ENCODE data around the gene TREML2.
"Not testable (repeated sequence)": the region's sequence is repeated elsewhere in the genome, so short reads cannot be mapped to it uniquely, and the experiment has no call there.

Gene TREML2

DNA sequence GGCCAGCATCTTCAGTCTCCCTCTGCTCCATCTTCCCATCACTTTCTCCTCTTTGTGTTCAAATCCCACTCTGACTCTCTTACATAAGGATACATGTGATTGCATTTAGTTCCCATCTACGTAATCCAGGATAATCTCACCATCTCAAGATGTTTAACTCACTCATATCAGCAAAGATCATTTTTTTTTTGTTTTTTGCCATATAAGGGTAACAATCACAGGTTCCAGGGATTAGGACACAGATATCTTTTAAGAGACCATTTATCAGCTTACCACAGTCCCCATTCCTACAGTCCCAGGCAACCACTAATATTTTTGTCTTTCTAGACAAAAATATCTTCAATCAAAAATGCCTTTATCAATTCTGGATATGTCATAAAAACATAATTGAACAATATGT is 3.2 kb upstream of the TREML2 start:
- DNase-seq, result no peak

DNA sequence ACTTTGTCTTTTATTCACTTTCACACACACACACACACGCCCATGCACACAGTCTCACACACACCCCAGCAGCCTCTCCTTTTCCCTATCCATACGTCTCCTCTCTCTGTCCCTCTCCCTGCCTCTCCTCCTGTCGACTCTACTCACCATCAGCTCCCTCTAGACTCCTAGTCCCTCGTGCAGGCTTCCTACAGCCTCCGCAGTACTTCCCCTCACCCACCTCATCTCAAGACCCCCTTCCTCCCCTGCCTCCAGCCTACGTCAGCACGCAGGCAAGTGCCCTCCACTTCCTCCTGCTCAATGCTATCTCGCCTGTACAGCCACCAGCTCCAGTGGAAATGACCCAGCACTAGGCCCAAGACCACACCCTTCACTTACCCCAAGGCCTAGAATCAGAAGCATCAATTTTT is 820 bp upstream of the TREML2 start:
- no peak for DNase-seq

DNA sequence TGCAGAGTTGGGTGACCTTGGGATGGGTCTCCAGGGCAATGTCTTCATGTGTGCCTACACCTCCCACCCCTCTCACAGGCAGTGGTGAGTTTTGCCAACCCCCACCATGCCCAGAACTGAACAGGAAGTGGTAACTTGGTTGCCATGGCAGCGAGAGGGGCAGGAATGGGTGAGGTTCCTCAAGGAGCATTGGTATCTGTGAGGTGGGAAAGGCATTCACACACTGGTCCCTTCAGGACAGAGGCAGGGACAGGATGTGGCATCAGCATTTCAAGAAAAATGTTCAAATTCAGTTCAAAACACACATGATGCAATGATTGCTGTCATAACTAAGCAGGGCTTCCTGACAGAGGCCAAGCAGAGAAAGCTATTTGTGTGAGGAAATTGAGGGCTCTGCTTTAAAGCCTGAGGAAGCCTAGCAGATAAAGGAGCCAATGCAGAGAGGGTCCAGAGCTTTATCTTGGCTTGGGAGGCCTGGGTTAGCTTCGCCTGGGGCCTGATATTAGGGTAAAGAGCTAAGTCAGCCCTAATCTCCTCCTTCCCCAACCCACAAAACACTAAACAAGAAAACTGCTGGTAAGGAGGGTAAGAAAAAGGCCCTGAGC is 551 bp downstream of the TREML2 start:
- DNase-seq, result no peak

DNA sequence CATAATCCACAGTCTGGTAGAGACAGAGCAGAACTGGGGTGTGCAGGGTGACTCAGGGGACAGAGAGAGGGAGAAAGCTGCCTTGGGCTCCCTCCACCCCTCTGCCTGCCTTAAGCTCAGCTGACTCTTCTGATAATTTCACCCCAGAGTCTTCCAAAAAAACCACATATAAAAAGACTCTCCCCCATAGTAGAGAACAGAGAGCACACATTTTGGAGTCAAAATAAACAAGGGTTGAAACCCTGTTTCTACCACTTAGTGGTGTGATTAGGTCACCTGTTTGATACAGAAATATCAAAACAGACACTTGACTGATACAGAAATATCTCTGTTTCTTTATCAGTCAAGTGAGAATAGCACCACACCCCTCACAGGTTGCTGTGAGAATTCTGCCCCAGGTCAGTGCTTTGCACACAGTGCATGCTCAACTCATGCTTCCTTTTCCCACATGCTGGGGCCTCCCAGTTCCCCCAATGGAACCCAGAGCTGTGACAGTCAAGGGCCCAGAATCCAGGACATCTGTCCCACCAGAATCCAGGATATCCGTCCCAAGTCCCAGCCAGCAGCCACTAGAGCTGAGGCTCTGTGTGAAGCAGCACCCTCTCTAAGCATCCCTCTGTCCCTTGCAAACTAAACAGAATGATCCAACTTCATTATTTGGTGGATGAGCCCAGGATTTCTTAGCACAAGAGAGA is 1.2 kb downstream of the TREML2 start:
- no peak for DNase-seq

DNA sequence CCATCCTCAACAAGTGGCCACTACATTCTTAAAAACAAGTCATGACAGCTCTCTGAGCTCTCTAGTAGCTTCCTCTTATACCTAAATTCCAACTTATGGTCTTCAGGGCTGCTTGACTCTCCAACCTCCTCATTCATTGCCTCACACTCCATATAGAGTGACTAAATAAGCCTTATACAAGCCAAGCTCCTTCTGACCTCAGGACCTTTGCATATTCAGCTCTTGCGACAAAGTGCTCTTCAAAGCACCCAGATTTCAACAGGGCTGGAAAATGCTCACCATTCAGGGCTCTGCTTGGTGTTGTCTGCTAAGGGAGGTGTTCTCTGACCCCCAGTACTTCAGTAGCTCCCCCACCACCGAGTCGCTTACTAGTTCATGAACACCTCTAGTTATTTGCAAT is 3.7 kb downstream of the TREML2 start:
- DNase-seq, result no peak

DNA sequence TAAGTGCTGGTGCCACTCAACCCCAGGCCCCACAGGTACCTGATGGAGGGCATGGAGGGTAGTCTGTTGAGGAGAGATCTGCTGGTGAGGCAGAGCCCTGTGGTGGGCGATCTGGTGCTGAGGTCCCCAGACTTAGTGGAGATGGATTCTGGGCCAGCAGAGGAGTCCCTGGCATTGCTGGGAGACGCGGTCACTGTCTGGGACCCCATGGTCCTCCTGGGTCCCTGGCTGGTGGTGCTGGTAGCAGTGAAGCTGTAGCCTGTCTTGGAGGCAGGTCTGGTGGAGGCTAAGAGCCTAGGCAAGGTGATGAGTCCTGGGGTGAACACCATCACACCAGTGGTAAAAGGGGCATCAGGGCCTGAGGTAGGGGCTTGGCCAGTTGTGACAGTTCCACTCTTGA is 6.6 kb downstream of the TREML2 start:
- DNase-seq, result no peak

DNA sequence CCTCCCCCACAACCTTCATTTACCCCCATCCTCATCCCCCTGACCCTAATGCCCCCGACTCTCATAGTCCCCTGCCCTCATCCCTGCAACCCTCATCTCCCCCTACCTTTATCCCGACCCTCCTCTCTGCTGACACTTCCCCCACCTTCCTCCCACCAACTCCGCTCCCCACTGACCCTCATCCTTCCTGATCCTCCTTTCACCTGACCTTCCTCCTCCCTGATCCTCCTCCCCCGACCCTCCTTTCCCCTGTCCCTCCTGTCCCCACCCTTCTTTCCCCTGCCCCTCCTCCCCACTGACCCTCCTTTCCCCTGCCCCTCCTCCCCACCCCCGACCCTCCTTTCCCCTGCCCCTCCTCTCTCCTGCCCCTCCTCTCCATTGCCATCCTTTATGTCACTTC is 7.1 kb downstream of the TREML2 start:
- no peak for DNase-seq

DNA sequence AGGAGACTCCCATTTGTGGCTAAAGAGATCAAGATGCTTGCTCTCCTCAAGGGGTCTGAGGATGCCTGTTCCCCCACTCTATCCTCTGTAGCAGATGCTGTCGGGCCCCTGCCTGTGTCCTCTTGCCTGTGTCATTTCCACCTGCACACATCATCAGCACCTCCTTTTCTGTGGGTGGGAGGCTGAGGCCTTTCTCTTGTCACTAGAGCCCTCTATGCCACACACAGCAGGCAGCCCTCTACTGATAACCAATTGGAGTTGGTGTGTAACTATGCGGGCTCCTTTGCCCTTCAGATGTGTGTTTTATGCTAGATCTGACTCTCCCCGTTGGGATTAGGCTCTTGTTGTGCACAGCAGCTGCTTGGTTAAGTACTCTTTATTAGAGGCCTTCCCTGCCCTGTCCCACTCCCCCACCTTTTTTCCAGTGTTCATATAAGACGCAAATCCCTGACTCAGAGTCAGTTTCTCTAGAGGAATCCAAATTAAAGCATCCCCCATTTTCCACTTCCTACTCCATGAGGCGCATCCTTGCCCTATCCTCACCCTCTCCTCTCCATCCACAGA is 7.7 kb downstream of the TREML2 start:
- no peak for DNase-seq

DNA sequence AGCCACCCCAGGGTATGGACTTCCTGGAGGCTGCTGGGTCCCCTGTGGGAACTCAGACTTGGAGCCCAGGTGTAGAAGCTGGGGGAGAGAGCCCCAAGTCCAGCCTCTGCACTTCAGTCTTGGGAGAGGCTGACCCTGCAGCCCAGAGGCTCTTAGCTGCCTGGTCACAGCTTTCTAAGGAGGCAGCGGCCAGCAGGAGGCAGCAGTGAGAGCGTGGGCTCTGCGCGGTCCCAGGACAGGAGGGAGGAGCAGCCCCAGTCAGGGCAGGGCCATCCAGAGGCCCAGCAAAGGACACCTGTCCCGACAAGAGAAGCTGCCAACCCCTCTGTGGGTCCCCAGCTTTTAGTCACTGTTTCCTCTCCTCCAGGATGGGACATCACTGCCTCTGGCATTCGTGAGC is 9.4 kb downstream of the TREML2 start:
- no peak for DNase-seq

DNA sequence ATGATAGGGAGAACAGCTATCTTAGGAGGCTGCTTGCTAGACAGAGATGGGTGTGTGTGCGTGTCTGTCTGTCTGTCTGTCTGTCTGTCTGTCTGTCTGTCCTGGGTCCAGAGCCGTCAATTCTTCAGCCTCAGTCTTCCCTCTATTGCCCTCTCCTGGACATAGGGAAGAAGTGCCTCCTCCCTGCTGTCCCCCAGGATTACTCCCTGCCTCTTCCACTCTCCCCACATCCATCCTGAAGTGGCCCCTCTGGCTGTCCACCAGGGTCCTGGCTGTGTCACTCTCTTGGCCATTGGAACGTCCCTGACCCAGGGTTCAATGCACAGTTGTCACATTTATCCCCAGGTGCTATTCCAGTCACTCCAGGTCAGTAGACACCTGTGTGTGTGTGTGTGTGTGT is 10.2 kb downstream of the TREML2 start:
- DNase-seq, result no peak

DNA sequence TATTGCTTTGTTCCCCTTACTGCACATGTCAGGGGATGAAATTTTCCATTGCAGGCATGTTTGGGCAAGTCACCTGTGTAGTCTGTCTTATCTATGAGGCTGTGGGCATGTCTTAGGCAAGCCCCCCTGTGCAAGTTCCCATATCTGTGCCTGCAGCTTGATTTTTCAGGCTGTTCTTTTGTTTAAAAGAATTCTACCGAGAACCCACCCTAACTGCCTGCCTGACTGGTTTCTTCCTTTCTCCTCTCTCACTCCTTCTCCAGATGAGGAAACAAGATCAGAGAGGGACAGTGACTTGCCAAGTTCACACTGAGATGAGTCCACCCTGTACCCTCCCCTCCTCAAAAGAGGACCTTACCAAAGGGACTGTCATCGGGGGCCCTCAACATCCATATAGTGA is 11.0 kb downstream of the TREML2 start:
- no peak for DNase-seq

DNA sequence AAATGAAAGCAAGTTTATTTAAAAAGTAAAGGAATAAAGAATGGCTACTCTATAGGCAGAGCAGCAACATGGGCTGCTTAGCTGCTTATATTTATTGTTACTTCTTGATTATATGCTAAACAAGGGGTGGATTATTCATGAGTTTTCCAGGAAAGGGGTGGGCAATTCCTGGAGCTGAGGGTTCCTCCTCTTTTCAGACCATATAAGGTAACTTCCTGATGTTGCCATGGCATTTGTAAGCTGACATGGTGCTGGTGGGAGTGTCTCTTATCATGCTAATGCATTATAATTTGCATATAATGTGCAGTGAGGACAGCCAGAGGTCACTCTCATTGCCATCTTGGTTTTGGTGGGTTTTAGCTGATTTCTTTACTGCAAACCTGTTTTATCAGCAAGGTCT is 11.9 kb downstream of the TREML2 start:
- DNase-seq, result not testable (repeated sequence)

DNA sequence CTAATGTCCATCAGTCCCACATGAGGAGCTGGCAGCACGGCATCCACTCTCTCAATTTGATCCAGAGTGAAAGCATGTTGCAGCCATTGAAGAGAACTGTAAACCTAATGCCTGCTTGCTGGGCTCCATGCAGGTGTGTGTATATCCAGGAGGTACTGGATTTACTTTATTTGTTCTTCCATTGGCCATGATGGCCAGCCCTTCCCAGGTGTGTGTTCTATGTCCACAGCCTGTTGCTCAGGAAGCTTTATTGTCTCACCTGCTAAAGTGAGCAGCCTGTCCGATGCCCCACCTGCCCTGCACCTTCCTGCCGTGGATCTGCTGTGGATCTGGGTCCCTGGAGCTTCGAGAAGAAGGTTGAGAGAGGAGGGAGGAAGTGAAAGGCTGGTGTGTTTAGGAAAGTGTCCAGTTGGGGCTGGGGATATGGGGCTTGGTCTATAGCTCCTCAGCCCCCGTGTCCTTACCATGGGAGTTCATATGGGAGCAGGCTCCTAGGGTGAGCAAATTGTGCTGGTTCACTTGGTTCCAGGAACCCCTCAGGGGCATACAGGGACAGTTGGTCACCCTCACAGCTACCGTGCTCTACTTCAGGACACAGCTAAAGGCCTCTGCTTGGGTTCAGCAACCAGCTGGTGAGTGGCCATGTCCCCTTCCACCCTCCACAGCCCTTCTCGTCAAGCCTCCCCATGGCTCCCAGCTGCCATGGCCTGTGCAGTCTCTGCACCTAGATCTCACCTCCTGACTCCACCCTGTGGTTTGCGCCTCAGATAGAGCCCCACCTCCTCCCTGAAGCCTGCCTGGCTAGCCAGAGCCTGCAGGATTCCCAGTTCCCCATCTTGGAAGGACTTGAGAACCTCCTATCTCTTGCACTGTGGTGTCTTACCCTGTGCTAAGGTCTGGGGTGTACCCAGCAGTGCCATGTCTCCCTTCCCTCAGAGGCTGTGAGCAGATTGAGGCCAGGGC is 12.7 kb downstream of the TREML2 start:
- DNase-seq, result no peak

DNA sequence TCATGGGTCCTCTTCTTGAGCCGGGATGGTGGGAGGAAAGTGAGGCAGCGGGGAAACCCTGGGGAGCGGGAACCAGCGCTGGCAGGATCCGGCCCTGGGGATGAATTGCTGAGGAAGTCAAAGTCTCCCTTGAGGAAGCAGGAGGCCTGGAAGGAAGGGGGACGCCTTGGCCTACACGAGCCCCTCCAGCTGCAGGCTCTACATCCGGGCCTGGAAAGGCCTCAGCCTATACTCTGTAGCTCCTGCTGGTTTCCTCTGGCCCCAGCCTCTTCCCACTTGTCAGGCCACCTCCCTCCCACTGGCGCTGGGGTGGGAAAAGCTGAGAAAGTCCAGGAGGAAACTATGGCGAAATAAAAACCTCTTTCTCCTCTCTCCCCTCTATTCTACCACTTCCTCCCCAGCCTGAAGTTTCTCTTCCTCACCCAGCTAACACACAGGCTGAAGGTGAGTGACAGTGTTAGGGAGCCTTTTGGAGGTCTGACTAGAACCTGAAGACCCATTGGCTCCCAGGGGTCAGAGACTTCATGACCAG is 14.9 kb downstream of the TREML2 start:
- no peak for DNase-seq

DNA sequence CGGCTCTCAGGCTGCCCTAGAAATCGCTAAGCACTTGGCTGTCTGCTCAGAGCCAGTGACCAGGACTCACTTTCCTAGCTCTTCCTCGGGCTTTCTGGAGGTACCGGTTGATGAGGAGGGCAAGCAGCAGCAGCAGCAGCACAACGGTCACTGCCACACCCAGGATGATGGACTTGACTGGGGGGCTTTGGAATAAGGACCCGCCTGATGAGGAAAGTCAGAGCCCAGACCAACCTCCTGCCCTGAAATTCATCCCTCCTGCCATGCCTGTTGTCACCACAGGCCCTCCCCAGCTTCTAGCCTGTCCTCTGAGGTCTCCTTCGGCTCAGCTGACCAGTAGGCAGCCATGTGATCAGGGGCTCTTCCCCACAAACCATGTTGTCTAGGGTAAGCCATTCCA is 16.2 kb downstream of the TREML2 start:
- DNase-seq, result no peak

DNA sequence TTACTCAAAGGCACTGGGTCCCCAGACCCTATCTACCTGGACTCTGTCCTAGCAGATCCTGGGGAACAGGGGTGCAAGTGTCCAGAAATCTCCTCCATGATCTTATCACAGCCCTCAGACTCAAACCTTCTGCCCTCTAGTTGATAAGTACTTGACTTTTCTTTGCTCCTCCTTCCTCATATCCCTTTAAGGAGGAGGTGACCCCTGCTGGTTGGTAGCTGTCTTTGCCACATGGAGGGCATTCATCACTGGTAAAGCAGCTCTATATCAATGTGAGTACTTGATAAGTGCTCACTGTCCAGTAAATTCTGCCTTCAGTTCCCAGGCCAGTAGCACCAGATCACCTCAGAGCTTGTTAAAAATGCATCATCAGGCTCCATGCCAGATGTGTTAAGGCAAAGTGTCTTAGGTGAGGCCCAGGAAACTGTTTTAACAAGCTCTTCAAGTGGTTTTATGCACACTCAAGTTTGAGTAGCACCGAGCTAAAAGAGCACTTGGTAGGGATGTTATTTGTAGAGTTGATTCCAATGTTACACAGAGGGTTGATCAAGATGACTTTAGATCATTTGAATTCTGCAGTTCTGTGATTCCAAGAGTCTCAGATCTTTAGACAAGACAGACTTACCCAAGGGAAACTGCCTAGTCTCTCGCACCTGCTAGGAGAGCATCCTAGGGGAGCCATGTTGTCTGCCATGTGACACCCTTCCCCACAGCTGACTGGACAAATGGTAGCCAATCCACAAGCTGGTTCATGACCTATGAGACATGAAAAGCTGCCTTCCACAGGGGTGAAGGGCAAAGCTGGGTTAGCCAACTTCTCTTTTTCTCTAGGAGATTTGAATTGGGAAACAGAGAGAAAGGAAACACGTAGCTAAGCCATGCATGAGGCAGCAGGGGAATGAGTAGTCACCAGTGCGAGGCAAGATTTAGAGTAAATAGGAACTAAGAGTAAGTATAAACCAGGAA is 18.6 kb downstream of the TREML2 start:
- DNase-seq, result no peak

DNA sequence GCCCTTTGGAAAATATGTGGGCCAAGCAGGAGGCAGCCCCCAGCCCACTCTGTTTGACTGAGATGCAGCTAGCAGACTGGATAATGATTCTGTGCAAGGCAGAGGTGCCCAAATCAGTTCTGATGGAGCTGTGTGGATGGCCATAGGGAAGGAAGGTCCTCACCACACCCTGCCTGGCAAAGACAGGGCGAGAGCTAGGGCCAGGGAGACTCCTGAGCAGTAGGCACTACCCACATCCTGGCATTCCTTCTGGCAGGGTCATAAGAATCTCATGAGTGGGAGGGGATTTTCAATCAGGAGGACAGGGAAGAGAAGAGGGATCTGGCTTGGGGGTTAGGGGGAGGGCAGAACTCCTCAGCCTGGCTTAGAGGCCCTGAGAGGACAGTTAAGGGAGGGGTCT is 19.4 kb downstream of the TREML2 start:
- DNase-seq, result no peak

DNA sequence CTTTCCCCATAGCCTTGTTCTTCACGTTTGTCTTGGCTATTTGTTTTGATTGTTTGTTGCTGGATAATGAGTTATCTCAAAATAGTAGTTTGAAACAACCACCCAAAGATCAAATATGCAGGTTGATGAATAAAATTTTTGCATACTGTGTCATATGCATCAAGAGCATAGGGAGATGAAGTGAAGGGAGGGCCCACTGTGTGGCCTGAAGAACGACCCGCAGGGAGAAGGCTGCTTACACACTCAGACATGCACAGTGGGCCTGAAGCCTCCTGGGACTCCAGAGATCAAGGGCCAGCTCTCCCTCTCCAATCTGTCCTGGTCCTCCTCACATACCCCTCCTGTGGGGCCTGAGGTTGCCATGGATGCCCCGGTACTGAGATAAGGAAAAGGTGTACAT is 21.8 kb downstream of the TREML2 start:
- DNase-seq, result no peak

DNA sequence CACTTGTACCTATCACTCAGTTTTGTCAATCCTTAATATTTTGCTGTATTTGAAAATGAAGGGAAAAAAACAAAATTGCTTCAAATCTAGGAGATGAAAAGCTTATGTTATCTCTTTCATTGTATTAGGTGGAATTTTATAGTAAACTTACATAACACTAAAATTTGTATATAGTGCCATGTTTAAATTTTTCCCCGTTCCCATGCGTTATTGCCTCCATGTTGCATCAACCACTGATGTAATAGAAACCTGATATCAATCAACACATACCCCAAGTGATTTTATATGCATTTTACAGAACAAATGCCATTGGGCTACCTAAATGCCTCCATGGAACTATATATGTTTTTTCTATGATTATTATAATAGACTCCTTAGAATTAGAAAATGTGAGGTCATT is 23.3 kb downstream of the TREML2 start:
- DNase-seq, result no peak

DNA sequence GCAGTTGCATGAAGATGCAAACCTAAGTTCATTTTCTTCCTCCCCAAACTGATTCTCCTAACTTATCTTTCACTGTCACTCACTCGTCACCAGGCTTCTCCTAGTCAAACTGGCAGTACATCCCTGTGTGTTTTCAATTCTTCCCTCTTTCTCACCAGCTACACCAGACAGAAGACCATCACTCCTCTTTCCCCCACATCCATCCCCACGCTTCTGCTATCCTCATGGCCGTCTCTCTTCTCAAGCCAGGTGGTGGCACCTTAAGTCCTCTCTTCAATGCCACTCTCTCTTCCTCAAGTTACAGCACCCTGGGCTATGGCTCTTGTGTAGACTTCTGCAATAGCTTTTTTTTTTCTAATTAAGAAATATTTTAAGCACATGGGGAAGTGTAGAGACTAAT is 23.7 kb downstream of the TREML2 start:
- no peak for DNase-seq

DNA sequence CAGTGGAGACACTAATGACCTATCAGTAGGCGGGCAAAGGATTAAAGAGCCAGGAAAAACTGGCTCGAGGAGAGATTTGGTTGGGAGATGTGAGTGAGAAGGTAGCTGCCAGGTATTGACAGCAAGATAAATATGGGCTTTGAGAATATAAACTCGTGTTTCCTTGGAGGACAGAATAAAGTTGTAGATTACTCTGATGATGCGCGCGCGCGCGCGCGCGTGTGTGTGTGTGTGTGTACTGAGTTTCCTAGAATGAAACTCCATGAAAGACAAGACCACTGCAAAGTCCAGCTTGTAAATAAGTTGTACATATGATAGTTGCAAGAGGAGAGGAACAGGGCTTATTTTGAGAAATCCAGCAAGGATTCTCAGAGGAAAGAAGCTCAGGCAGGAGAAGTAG is 24.8 kb downstream of the TREML2 start:
- DNase-seq, result no peak

DNA sequence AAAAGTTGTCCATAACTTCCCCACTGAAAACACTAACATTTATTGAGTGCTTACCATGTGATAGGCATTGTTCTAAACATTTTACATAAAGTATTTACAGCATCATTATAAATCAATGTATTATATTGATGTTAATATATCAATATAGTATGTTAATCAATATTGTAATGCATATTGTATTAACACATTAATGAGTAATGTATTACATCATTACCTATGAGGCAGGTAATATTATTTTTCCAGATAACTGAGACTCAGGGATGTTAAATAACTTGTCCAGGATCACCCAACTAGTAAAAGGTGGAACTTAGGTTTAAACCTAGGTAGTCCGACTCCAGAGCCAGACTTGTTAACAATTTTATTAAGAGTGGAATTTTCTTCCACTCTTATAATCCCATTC is 25.9 kb downstream of the TREML2 start:
- no peak for DNase-seq

All from left hindlimb (tissue), 1 donor.